Mesenteric fat pad (tissue), 1 donor: ENCODE results near the gene SRPK3. TPM values are rescaled to one million over a fixed set of nuclear protein-coding genes. Genes with fewer than 3 reads are reported as not detected.
A peak's percentile ranks its signal among the peaks of the same experiment; 100 is the strongest.

Experiments used
- DNase-seq: peaks from one replicate; pipeline ENCODE4 v3.0.0-alpha.2; 2020; ENCODE audit warnings: low spot score
- total RNA-seq: library from RNA; stranded (reverse); fragmentation: NEBNext Ultra II Directional; extraction: Animal tissue kit (Norgen Biotek cat#: 25700); gene quantifications from one replicate; pipeline ENCODE4 v1.2.1, GENCODE V29; 2021
- donor health status: DM: yes; HTN: yes; CAD: no.

SRPK3 gene
- total RNA-seq, 1 donor from 2014 or later, result 0.74 TPM

DNA sequence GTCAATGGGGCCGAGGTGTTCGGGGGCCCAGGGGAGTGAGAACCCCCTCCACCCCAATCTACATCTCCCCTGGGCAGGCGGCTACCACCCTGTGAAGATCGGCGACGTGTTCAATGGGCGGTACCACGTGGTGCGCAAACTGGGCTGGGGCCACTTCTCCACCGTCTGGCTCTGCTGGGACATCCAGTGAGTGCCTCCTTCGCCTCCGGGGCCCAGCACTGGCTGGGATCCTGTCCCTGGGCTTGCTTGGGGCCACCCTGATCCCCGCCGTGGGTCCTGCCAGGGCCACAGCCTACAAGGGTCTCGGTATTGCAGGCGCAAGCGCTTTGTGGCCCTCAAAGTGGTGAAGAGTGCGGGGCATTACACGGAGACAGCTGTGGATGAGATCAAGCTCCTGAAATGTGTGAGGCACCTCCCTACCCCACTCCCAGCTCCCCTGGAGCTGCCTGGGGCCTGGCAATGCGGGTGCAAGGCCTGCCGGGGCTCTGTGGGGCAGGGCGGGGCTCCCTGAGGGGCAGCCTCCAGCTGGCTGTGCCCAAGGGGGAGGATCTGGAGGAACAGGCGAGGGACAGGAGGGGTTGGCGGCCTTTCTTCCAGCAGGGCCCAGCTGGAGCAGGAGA, 697 bp downstream of the SRPK3 start:
- no peak for DNase-seq

GRCh38 chrX:153782313-153782712, 1.5 kb downstream of the SRPK3 start:
- DNase-seq, result no peak

- DNase-seq, result no peak
Observed at GRCh38 chrX:153782871-153783270, 2.0 kb downstream of the SRPK3 start.

DNA sequence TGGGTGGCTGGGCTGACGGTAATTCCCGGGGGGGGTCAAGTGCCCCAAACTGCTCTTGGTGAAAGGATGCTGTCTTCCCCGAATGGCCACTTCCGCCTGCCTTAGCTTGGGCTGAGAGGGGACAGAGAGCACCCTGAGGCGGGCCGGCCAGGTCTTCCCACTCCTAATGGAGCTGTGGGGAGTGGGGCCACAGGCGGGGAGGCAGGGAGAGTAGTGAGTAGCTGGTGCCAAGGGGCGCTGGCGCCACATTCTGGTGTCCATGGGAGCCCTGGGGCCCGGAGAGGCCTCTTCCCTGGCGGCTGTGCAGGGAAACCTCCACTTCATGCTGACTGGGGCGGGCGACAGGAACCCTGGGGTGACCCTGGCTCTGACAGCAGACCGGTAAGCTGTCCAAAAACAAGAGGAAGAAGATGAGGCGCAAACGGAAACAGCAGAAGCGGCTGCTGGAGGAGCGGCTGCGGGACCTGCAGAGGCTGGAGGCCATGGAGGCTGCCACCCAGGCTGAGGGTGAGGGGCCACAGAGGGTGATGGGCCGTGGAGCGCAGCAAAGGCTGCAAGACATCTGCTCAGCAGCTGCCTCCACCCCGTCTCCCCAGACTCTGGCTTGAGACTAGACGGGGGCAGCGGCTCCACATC, 2.7 kb downstream of the SRPK3 start:
- DNase-seq, result no peak

DNA sequence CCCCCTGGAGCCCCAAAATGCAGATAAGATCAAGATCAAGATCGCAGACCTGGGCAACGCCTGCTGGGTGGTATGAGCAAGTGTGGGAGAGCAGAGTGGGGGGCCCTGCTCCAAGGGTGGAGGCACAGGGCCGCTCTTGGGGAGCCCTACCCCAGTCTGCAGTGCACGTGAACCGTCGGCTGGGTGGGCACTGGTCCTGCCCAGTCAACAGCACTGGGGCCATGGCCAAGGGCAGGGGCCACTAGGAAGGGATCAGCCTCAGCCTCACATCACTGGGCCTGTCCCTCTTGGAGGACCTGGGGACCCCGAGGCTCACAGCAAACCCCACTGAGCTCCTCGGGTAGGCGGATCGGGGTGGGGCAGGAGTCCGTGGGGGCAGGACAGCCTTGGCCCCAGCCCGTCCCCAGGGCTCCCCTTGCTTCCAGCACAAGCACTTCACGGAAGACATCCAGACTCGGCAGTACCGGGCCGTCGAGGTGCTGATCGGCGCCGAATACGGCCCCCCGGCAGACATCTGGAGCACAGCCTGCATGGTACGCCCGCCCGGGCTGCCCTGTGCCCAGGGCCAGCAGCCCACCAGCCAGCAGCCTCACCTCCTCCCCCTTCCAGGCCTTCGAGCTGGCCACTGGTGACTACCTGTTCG, 3.6 kb downstream of the SRPK3 start:
- no peak for DNase-seq

GRCh38 chrX:153786669-153787068, 5.8 kb downstream of the SRPK3 start:
- DNase-seq, result no peak

DNA sequence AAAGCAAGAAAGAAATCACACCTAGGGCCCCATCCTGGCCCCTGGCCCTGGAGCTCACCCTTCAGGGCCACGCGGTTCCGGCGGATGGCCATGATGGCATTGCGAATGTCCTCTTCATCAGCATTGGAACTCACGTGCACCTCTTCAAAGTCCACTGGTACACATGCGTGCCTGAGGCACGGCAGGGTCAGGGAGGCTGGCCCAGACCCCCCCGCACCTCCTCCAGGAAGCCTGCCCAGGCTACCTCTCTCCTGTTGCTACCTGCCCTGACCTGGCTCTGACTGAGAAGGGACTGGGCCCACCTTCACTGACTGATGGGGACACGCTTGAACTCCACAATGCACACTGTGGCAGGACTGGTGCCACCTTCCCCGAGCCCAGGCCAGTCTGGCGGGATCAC, 8.8 kb downstream of the SRPK3 start:
- DNase-seq, result no peak

DNA sequence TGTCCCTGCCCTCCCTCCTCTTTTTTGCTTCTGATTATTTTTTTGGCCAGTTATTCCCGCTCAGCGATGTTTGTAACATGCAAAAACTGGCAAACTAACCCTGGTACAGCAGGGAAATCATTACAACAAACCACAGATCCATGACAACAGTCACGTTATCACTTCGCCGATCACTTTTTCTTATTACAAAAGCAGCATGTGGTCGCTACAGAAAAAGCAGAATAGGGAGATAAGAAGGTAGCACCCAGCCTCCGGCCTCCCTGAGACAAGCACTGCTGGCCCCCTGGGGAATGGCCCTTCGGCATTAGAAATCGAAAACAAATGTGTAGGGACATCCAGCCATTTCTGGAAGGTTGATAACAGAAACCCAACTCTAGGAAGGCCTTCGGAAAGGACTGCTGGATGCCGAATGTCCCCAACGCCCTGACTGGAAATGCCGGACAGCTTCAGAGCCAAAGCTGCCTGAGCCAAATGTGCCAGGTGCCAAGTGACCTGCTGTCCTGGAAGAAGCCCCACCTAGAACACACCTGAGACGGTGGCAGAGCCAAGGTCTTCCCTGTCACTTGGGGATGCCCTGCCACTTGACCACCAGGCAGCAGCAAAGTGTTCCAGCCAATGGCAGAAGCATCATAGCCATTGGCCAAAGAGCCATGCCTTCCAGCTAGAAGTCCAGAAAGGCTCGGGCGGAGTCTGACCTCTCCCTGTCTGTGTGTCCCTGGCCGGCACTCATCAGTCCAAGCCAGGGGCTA, 10.4 kb downstream of the SRPK3 start:
- DNase-seq, result no peak

GRCh38 chrX:153792368-153792767, 11.5 kb downstream of the SRPK3 start:
- DNase-seq, result no peak

GRCh38 chrX:153793291-153793690, 12.4 kb downstream of the SRPK3 start:
- DNase-seq, result no peak

- peak; percentile 97 for DNase-seq
Observed at GRCh38 chrX:153794018-153794896, 13.4 kb downstream of the SRPK3 start, which contains the start of the genes IDH3G and SSR4. Gene IDH3G, minus strand, starts transcription at chrX:153794375. Its CDS starts 49 bp downstream, at chrX:153794326. Gene SSR4, plus strand, starts transcription at chrX:153794668. Its CDS starts 20 bp downstream, at chrX:153794688.

GRCh38 chrX:153794897-153795816, 14.3 kb downstream of the SRPK3 start:
- no peak for DNase-seq

- no peak for DNase-seq
Observed at GRCh38 chrX:153797415-153798015, 16.7 kb downstream of the SRPK3 start.

DNA sequence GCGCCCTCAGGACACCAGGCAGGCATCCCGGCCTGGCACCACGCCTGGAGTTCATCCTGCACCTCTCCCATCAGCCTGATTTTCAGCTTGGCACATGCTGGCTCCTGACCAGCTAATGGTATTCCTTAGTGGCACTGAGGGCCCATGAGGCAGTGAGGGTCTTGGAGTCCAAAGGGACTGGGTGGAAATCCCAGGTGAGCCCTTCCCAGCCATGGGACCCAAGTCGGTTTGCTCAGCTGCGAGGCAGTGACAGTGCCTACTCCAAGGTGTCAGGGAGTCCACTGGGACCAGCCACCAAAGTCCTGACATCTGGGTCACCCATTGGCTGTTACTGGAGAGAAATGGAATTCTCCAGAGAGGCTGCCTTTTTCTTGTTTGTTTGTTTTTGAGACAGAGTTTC, 18.5 kb downstream of the SRPK3 start:
- no peak for DNase-seq

GRCh38 chrX:153800177-153800722, 19.4 kb downstream of the SRPK3 start:
- DNase-seq, result no peak

DNA sequence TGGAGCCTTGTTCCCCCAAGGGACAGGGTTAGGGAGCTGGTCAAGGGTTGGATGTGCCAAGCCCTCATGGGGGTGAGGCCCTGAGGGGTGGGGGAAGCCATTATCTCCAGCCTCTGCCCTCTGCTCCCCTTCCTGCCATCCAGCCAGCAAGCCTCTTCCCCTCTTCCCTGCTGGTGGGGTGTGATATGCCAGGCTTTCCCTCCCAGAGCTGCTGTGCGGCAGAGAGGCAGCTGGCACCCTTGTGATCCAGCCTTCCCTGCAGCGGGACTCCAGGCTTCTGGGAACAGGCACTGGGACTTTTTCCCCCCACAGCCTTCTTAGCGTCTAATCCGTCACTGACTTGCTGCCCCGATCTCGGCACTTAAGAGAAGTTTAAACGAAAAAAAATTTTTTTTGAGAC, 19.9 kb downstream of the SRPK3 start:
- no peak for DNase-seq

DNA sequence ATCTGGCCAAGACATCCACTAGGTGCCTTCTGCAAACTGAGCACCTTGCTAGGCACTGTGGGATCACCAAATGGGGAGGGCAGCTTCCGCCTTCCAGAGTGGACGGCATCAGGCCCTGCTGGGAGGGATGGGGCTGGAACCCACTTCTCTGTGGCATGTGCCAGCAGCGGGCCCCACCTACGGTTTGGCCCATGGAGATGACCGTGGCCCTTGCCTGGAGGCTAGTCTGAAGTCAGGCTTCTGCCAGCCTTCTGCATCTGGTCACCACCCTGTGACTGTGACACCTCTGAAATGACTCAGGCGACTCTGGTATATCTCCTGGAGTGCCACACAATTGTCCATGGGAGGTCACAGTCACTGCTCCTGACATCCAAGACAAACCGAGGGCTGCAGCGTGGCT, 20.8 kb downstream of the SRPK3 start:
- no peak for DNase-seq

DNA sequence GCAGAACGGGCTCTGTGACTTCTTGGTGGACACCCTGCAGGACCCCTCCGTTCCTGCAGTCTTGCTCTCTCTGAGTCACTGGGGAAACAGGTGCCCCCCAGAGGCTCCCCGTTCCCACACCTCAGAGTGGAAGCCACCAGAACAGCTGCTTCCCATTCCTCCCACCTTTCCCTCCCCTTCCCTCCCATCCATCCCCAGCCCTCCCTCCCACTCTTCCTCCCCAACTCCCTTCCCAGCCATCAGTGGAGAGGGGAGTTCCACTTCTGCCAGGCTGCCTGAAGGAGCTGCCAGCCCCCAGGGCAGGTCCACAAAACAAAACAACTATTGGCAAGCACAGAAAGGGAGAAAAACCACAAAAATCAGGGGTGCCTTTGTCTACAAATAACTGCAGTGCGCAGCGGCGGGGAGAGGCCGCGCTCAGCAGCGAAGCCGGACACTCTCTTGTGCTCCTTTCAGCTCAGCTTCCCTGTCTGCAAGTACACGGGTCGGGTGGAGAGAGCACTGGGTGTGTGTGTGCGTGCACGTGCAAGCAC, 21.7 kb downstream of the SRPK3 start:
- no peak for DNase-seq
